K562 (cell line): ENCODE data around the gene PTPN14. TPM values are rescaled to one million over a fixed set of nuclear protein-coding genes. Genes with fewer than 3 reads are reported as not detected.

Source experiments
- ATAC-seq: fragments of 200-7000 bp; cut with Tn5 transposase; 3 replicates; pipeline ENCODE4 v1.9.1; 2020; ENCODE audit warnings: moderate library complexity
- BruUV-seq: library from RNA; stranded (reverse); fragments of 400-500 nt; replicated peaks from 2 replicates; lab custom pipeline; 2021; lab: Mats Ljungman, UMichigan
- CTCF ChIA-PET: fragments of 300-600 bp; formaldehyde crosslinking; extraction: SDS; loops from one replicate; lab custom pipeline; 2021; ENCODE audit warnings: low intra/inter-chr PET ratio; lab: Yijun Ruan, JAX
- POLR2A ChIA-PET: fragments of 300-600, 350-650 bp; sonication (Branson Sonifier 250); formaldehyde crosslinking; extraction: SDS; loops from one replicate; lab custom pipeline; 2021; ENCODE audit warnings: antibody characterized with exemption, inconsistent platforms; lab: Yijun Ruan, JAX
- DNase-seq, 4 experiments: peaks; one replicate each; pipeline versions ENCODE4 v3.0.0 to v3.0.0-alpha.2; 2011 to 2018; ENCODE audit warnings: low spot score in 3 of 4, mixed read lengths in 3 of 4; ENCODE audit errors: extremely low read depth in 1 of 4
- FAIRE-seq: peaks from 2 replicates; lab custom pipeline; 2011; peaks lifted over from hg19 to GRCh38; lab: Jason Lieb, UNC
- H2AFZ ChIP-seq: 2 replicates; pipeline ENCODE4 v1.6.0; 2011; ENCODE audit warnings: low read depth, low read length, control low read depth, inconsistent platforms
- H3K27ac ChIP-seq: fragments of 200-600 bp; 3 replicates; pipeline ENCODE4 v1.8.0; 2011; ENCODE audit warnings: low read depth, mild to moderate bottlenecking, control low read depth, inconsistent platforms, low read length, moderate library complexity, mixed read lengths; ENCODE audit errors: extremely low read depth
- H3K27me3 ChIP-seq, 2 experiments: fragments of 300-600 bp in 1 of 2; 2 replicates in 1 of 2; 3 replicates in 1 of 2; pipeline versions ENCODE4 v1.6.0 to v1.8.0; 2011; ENCODE audit warnings: inconsistent platforms in 2 of 2, low read length in 2 of 2, mild to moderate bottlenecking in 1 of 2, mixed read lengths in 1 of 2, moderate library complexity in 1 of 2; ENCODE audit not compliant: control insufficient read depth in 2 of 2, insufficient read depth in 2 of 2
- H3K36me3 ChIP-seq: fragments of 300-600 bp; 3 replicates; pipeline ENCODE4 v1.8.0; 2011; ENCODE audit warnings: mild to moderate bottlenecking, low read length, inconsistent platforms; ENCODE audit not compliant: control insufficient read depth, insufficient read depth
- H3K4me1 ChIP-seq, 2 experiments: fragments of 200-600 bp in 1 of 2; replicated peaks in 1 of 2; 2 replicates in 1 of 2; 3 replicates in 1 of 2; pipeline versions ENCODE4 v1.5.1 to v1.8.0; 2011; ENCODE audit warnings: inconsistent platforms in 2 of 2, low read length in 2 of 2, mild to moderate bottlenecking in 1 of 2, mixed read lengths in 1 of 2, moderate library complexity in 1 of 2; ENCODE audit not compliant: control insufficient read depth in 2 of 2, insufficient read depth in 2 of 2
- H3K4me2 ChIP-seq: 2 replicates; pipeline ENCODE4 v1.6.1; 2011; ENCODE audit warnings: low read length, control low read depth, inconsistent platforms, mixed read lengths; ENCODE audit not compliant: insufficient read depth
- H3K4me3 ChIP-seq: fragments of 200-600 bp; sonication (generic), shearing (Covaris generic); 2 replicates; pipeline ENCODE4 v1.5.1; 2016; ENCODE audit warnings: control low read depth, inconsistent platforms
- H3K79me2 ChIP-seq: fragments of 200-600 bp; 3 replicates; pipeline ENCODE4 v1.8.0; 2011; ENCODE audit warnings: low read length, inconsistent platforms; ENCODE audit not compliant: control insufficient read depth, insufficient read depth
- H3K9ac ChIP-seq, 2 experiments: 2 replicates each; pipeline versions ENCODE4 v1.6.0 to v1.6.1; 2011; ENCODE audit warnings: low read depth in 2 of 2, low read length in 2 of 2, control low read depth in 1 of 2, inconsistent platforms in 1 of 2, mild to moderate bottlenecking in 1 of 2, mixed read lengths in 1 of 2; ENCODE audit not compliant: insufficient read depth in 1 of 2
- H3K9me1 ChIP-seq: one replicate; pipeline ENCODE4 v1.6.0; 2011; ENCODE audit warnings: inconsistent platforms, mild to moderate bottlenecking, low read length, moderate library complexity; ENCODE audit not compliant: control insufficient read depth, insufficient read depth
- H3K9me3 ChIP-seq: replicated peaks from 2 replicates; pipeline ENCODE4 v1.5.1; 2011; ENCODE audit warnings: low read depth, low read length, inconsistent platforms; ENCODE audit not compliant: control insufficient read depth, insufficient read depth
- H4K20me1 ChIP-seq: replicated peaks from 2 replicates; pipeline ENCODE4 v1.6.1; 2011; ENCODE audit warnings: low read length, inconsistent platforms, mixed read lengths; ENCODE audit not compliant: control insufficient read depth, insufficient read depth
- CREB3L1 ChIP-seq: fragments of 450-650 bp; IDR thresholded peaks from 2 replicates; pipeline ENCODE4 v1.6.1; 2014; ENCODE audit warnings: low read depth, mild to moderate bottlenecking, moderate library complexity, borderline replicate concordance
- FOS ChIP-seq: IDR thresholded peaks from 3 replicates; pipeline ENCODE4 v1.6.1; 2011; ENCODE audit not compliant: insufficient read length; ENCODE audit errors: extremely low read depth
- HDAC6 ChIP-seq: IDR thresholded peaks from 2 replicates; pipeline ENCODE4 v1.6.1; 2012; ENCODE audit warnings: low read depth, mild to moderate bottlenecking, control low read depth, inconsistent platforms, low read length, moderate library complexity
- HDGF ChIP-seq: fragments of 450-650 bp; IDR thresholded peaks from 2 replicates; pipeline ENCODE4 v1.6.1; 2016
- LCOR ChIP-seq: sonication (generic); formaldehyde crosslinking; IDR thresholded peaks from 2 replicates; pipeline ENCODE4 v1.8.0; 2022; ENCODE audit warnings: mild to moderate bottlenecking, missing genetic modification reagents
- NR2C1 ChIP-seq, 2 experiments: fragments of 450-650 bp; IDR thresholded peaks; 2 replicates each; pipeline ENCODE4 v1.6.1; 2017; ENCODE audit warnings: mild to moderate bottlenecking in 2 of 2, antibody characterized with exemption in 1 of 2, inconsistent platforms in 1 of 2, missing compliant biosample characterization in 1 of 2, missing genetic modification characterization in 1 of 2
- SAFB2 ChIP-seq: fragments of 200-400 bp; formaldehyde crosslinking; IDR thresholded peaks from 2 replicates; pipeline ENCODE4 v1.6.1; 2018; ENCODE audit warnings: borderline replicate concordance, low read length, low read depth, moderate library complexity; ENCODE audit not compliant: severe bottlenecking
- SAP30 ChIP-seq: fragments of 200-600 bp; sonication (generic); IDR thresholded peaks from 2 replicates; pipeline ENCODE4 v1.6.1; 2012; ENCODE audit warnings: borderline replicate concordance, low read depth, mild to moderate bottlenecking, moderate library complexity, low read length, control low read depth, inconsistent platforms; ENCODE audit not compliant: insufficient read depth, poor library complexity, severe bottlenecking
- ZBTB1 ChIP-seq: sonication (generic); formaldehyde crosslinking; IDR thresholded peaks from 2 replicates; pipeline ENCODE4 v1.8.1; 2023; ENCODE audit warnings: missing genetic modification reagents, low read depth, mild to moderate bottlenecking, borderline replicate concordance
- ZNF395 ChIP-seq: fragments of 200-800 bp; sonication (Bioruptor generic); IDR thresholded peaks from 2 replicates; pipeline ENCODE4 v1.6.1; 2017; ENCODE audit warnings: missing genetic modification characterization, missing compliant biosample characterization
- ZNF408 ChIP-seq: fragments of 250-450 bp; sonication (Bioruptor Pico); IDR thresholded peaks from 2 replicates; pipeline ENCODE4 v1.4.0; 2020; ENCODE audit warnings: low read depth, mild to moderate bottlenecking, moderate library complexity
- ZNF511 ChIP-seq: sonication (generic); formaldehyde crosslinking; IDR thresholded peaks from 2 replicates; pipeline ENCODE4 v1.8.0; 2022; ENCODE audit warnings: mild to moderate bottlenecking, missing genetic modification reagents
- ZNF592 ChIP-seq: fragments of 450-650 bp; IDR thresholded peaks from 2 replicates; pipeline ENCODE4 v1.6.1; 2017; ENCODE audit warnings: antibody characterized with exemption, mild to moderate bottlenecking
- WGBS: fragments of 100-300 bp; shearing (Covaris generic); methylation state at CpG from one replicate; pipeline ENCODE4 v1.1.6; 2016; ENCODE audit warnings: low coverage, mixed read lengths; ENCODE audit not compliant: insufficient coverage; ENCODE audit errors: missing lambda C conversion rate; 5-methylcytosine and 5-hydroxymethylcytosine counted together
- in situ Hi-C: fragments of 300-500 bp; cut with MboI; formaldehyde crosslinking; loops from 4 replicates; pipeline ENCODE4 v1.15.0; 2018; ENCODE audit warnings: inconsistent platforms, mixed read lengths
- intact Hi-C: fragments of 100-400 bp; cut with micrococcal nuclease; formaldehyde crosslinking; loops from 2 replicates; pipeline ENCODE4 v1.14.2; 2022
- polyA plus RNA-seq, 8 experiments: library from polyadenylated mRNA; depleted of rRNA in 4 of 8; stranded (reverse) in 5 of 8; unstranded in 3 of 8; fragments of >200 nt; fragmentation: Nextera tagmentation in 2 of 8; fragmentation: Illumina TruSeq in 1 of 8; extraction: Ambion mirVana in 2 of 8; extraction: Trizol in 1 of 8; gene quantifications; 2 replicates each; pipeline versions ENCODE4 v1.2.1 to v1.2.3, GENCODE V29; 2011 to 2014; ENCODE audit warnings: inconsistent platforms in 1 of 8, missing spikeins in 1 of 8
- total RNA-seq, 7 experiments: library from RNA; depleted of rRNA in 6 of 7; stranded (reverse); fragments of >200 nt in 6 of 7; fragmentation: Illumina TruSeq in 2 of 7; extraction: Trizol in 2 of 7; gene quantifications; 2 replicates each; pipeline versions ENCODE4 v1.2.1 to v1.2.3, GENCODE V29; 2011 to 2021; ENCODE audit warnings: low replicate concordance in 1 of 7

Gene PTPN14
- total and polyA plus RNA-seq, 9 of the 15 experiments (the other 6 are each of a cell fraction or from before 2014, with no cell fraction given), result 0.01 to 0.29 (median 0.04) TPM; not detected in 6

GRCh38 chr1:214550857-214551435 is 456 bp downstream of the PTPN14 start:
- no peaks in the 10 kb centered on the region for H4K20me1 ChIP-seq
- no peak overlapping the region for H3K4me2 ChIP-seq
- H3K9me1 ChIP-seq, result no peaks in the 10 kb centered on the region
- ChIA-PET CTCF (no interaction called here), POLR2A (no interaction called here)
- intact Hi-C loops, result no loop called here
- no peaks in the 10 kb centered on the region for H3K9me3 ChIP-seq
- ATAC-seq (no peak), FAIRE-seq (no peak), DNase-seq (no peak)
- WGBS, result 21% methylated on average over 23 of the region's 57 CpGs
- no peak overlapping the region for H2AFZ ChIP-seq
- no peak overlapping the region for H3K9ac ChIP-seq
- H3K36me3 ChIP-seq, result no peaks in the 10 kb centered on the region
- peaks cover 0 to 13% of the 10 kb centered on the region in 2 experiments; a peak in 1 of 5 replicates for H3K4me1 ChIP-seq
- no TSS peak for BruUV-seq
- H3K27me3 ChIP-seq, result peaks cover 31 to 49% of the 10 kb centered on the region in 2 experiments
- in situ Hi-C loops, result no loop called here
- H3K4me3 ChIP-seq, result no peak overlapping the region
- no peak overlapping the region for H3K27ac ChIP-seq
- H3K79me2 ChIP-seq, result no peaks in the 10 kb centered on the region
- TF ChIP-seq NR2C1 (IDR thresholded peaks at IDR 0.05), result no peak
- TF ChIP-seq NR2C1 (tag; IDR thresholded peaks at IDR 0.05), result no peak
- no peak for TF ChIP-seq HDGF
- TF ChIP-seq ZNF408, result no peak
- no peak for TF ChIP-seq FOS
- no peak for TF ChIP-seq CREB3L1
- no peak for TF ChIP-seq SAFB2
- TF ChIP-seq ZNF395 (CRISPR knock-in tag), result no peak
- TF ChIP-seq ZNF511 (CRISPR knock-in tag), result no peak
- no peak for TF ChIP-seq ZBTB1 (CRISPR knock-in tag)
- TF ChIP-seq LCOR, result no peak
- TF ChIP-seq HDAC6, result no peak
- no peak for TF ChIP-seq SAP30
- TF ChIP-seq ZNF592, result no peak
